GM21619 (cell line): ENCODE data around the gene ZMYND19.
A peak's percentile ranks its signal among the peaks of the same experiment; 100 is the strongest.
"Not testable (repeated sequence)": the region's sequence is repeated elsewhere in the genome, so short reads cannot be mapped to it uniquely, and the experiment has no call there.

Experiments
- ATAC-seq: cut with Tn5 transposase; IDR thresholded peaks from one replicate; pipeline ENCODE4 v1.9.1; 2021; ENCODE audit not compliant: unreplicated experiment

Gene ZMYND19

GRCh38 chr9:137614631-137615386, 24.5 kb upstream of the ZMYND19 start:
- no peak for ATAC-seq

DNA sequence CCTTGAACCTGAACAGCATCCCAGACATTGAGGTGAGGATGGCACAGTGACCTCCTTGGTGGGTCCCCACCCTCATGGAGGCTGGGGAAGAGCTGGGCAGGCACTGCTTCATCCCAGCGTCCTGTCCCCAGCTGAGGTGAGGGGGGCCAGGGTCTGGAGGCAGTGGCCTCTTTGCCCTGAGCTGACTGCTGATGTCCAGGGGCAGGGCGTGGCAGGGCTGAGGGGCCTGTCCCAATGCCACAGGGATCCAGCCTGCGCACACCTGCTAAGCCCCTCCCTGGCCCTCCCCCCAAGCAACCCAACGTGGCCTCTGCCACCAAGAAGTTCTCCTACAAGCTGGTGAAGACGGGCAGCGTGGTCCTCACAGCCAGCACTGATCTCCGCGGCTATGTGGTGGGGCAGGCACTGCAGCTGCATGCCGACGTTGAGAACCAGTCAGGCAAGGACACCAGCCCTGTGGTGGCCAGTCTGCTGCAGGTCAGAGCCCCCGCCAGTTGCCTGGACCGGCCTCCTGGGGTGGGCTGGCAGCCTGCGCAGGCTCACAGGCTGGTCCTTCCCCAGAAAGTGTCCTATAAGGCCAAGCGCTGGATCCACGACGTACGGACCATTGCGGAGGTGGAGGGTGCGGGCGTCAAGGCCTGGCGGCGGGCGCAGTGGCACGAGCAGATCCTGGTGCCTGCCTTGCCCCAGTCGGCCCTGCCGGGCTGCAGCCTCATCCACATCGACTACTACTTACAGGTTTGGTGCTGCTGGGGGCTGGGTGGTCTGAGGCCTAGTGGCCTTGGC, 23.6 kb upstream of the ZMYND19 start:
- no peak for ATAC-seq

DNA sequence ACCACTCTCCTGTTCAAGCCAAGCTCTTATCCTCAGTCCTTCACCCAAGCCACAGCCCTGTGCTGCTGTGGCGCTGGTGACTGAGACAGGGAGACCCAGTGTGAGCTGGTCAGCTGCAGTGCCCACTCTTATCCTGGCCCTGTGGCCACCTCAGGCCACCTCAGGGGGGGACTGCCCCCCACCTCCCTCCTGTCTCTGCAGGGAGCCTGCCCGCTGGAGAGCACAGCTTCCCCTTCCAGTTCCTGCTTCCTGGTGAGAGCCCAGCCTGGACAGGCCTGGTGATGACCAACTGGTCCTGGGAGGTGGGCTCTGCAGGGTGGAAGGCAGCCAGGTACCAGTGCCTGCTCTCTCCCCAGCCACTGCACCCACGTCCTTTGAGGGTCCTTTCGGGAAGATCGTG, 22.9 kb upstream of the ZMYND19 start:
- no peak for ATAC-seq

DNA sequence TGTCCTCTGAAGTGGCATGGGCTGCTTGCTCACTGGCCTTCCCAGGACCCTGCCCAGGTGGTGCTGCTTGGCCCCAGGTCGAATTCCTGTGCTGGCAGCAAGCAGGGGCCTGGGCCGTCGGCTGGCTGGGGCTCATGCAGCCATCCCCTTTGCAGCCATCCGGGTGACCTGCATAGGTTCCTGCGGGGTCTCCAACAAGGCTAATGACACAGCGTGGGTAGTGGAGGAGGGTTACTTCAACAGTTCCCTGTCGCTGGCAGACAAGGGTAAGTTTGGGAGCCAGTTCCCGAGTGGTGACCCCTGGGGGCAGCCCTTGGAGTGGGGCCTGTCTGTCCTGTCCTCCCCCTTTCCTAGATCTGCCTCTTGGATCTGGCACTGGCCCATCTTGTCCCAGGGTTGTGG, 22.4 kb upstream of the ZMYND19 start:
- no peak for ATAC-seq

- ATAC-seq: no peak
Observed at GRCh38 chr9:137611623-137612609, 21.6 kb upstream of the ZMYND19 start.

DNA sequence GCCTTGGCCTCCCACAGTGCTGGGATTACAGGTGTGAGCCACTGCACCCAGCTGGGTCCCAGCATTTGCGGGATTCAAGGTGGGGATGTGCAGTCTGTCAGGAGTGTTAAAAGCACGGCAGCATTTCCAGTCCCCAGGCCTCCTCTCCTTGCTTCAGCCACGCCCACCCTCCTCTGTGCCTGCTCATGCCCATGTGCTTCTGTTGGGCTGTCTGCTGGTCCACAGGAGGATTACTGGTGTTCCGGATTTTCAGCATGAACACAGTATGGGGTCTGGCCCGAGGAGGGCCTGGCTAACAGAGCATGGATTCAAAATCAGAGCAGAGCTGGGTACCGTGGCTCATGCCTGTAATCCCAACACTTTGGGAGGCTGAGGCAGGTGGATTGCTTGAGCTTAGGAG, 20.6 kb upstream of the ZMYND19 start:
- no peak for ATAC-seq

- no peak for ATAC-seq
Observed at GRCh38 chr9:137607141-137607857, 17.0 kb upstream of the ZMYND19 start.

GRCh38 chr9:137606734-137607138, 16.4 kb upstream of the ZMYND19 start:
- no peak for ATAC-seq

GRCh38 chr9:137606005-137606621, 15.8 kb upstream of the ZMYND19 start:
- ATAC-seq: peak; percentile 5

DNA sequence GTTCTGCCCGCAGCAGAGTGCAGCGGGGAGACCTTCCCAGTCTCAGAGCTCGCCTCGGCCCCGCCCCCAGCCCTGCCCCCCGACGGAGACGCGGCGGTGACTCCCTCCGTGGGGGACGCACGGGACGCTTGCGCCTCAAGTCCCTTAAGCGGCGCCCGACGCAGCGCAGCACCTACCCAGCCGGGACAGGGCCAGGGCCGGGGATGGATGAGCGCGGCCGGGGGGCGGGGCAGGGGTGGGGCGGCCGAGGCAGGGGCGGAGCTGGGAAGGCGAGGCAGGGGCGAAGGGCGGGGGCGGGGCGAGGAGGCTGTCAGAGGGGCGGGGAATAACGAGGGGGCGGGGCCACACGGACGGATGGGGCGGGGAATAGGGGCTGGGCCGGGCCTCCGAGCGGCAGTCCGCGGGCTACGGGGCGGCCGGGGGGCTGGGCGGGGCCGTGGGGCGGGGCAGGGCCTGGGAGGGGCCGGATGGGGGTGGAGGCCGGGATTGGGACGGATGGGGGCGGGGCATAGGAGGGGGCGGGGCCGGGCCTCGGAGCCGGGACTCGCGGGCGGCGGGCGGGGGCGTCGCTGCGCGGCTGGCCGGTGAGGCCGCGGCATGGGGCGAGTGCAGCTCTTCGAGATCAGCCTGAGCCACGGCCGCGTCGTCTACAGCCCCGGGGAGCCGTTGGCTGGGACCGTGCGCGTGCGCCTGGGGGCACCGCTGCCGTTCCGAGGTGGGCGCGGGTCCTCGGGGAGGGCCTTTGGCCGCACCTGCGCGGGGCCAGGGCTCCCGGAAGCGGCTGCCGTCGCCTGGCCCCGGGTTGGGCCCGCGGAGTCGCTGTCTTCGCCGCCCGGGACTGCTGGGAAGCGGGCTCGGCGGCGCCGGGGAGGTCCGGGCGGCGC, 15.1 kb upstream of the ZMYND19 start, which contains the start of gene ARRDC1:
Gene ARRDC1, plus strand, starts transcription at position 566 of the 884 bp plus-strand sequence. Its CDS starts 32 bp downstream, at position 598.
- peak; percentile 74 for ATAC-seq

DNA sequence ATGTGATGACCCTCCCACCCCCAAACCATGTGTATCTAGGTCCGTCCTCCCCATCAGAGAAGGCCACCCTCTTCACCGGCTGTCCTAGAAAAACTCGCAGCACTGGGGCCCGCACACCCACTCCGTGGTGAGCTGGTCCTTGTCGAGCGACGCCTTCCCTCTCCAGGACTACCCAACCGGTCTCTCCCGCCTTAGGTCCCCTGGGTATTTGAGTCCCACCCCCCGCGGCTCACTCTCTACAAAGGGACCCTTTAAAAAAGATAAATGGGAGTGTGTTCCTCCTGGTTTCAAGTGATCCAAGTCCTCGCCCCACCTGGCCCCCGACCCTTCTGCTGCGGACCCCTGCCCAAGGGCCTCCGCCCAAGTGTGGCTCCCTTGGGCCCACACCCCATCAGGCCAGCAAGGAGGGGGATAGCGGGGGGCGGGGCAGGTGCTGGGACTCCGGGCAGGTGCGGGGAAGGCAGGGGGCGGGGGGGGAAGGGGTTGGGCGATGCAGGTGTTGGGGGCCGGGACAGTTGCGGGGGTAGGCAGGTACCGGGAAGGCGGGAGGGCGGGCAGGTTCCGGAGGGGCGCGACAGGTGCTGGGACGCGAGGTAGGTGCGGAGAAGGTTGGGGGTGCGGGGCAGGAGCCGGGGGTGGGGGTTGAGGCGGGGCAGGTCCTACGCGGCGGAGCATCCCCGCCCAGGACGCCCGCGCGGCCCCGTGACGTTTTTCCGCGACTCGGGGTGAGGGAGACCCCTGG, 14.2 kb upstream of the ZMYND19 start:
- ATAC-seq: no peak

DNA sequence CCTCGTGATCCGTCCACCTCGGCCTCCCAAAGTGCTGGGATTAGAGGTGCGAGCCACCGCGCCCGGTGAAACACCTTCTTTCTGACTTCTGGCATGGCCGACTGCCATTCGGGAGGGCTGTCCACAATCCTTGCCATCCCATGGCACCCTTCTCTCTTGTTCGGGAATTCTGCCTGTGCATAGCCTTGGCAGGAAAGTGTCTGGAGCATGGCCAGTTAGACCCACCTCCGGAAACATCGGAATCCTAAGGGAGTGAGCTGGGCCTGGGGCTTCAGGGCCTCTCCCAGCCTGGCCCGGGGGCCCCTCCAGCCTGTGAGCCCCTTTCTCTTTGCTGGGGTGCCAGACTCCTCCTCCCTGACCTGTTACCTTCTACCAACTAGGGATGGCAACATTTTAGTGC, 13.6 kb upstream of the ZMYND19 start:
- no peak for ATAC-seq

- no peak for ATAC-seq
Observed at GRCh38 chr9:137602661-137603060, 12.3 kb upstream of the ZMYND19 start.

DNA sequence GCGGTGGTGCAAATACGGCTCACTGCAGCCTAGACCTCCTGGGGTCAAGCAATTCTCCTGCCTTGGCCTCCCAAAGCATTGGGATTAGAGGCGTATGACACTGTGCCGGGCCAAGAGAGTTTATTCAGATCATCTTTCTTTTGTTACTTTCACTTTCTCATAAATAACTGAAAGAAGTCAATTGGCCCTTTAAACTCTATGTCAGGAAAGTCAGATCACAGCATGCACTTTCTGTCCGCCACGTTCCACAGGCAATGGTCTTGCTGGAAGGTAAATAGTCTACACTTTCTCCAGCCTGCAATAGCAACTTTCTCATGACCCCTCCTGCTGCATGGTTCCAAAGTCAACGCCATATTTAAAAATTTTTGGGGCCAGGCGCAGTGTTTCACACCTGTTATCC, 8.6 kb upstream of the ZMYND19 start:
- no peak for ATAC-seq

GRCh38 chr9:137596577-137596976, 6.3 kb upstream of the ZMYND19 start:
- not testable (repeated sequence) for ATAC-seq

DNA sequence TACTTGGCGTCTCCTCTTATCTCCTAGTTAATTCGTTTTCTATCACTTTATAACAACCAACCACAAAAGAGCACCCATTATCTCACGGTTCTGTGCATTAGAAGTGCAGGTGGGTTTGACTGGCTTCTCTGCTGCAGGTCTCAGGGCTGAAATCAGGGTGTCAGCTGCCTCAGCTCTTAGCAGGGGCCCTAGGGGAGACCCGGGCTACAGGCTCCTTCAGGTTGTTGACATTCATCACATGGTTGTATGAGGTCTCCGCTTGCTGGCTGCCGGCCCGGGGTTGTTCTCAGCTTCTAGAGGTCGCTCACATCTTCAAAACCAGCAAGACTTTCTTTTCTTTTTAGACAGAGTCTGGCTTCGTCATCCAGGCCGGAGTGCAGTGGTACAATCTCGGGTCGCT, 2.9 kb upstream of the ZMYND19 start:
- ATAC-seq: no peak

- ATAC-seq: no peak
Observed at GRCh38 chr9:137592767-137593166, 2.5 kb upstream of the ZMYND19 start.

- peak; percentile 19 for ATAC-seq
Observed at GRCh38 chr9:137590123-137590468, 216 bp downstream of the ZMYND19 start.
